GM23248 (cell line): ENCODE data around the gene ACTG1.

Source experiments
- EZH2 ChIP-seq: fragments of 200-600 bp; sonication (generic); IDR thresholded peaks from 2 replicates; pipeline ENCODE4 v1.6.1; 2018; ENCODE audit warnings: antibody characterized with exemption, mild to moderate bottlenecking; ENCODE audit not compliant: insufficient read depth, poor library complexity, severe bottlenecking
- EZH2phosphoT487 ChIP-seq: fragments of 200-600 bp; sonication (generic); IDR thresholded peaks from 2 replicates; pipeline ENCODE4 v1.6.1; 2018; ENCODE audit warnings: antibody characterized with exemption, moderate library complexity, mild to moderate bottlenecking, low read depth; ENCODE audit not compliant: insufficient read depth

- no peak for TF ChIP-seq EZH2
- no peak for TF ChIP-seq EZH2phosphoT487
Observed at GRCh38 chr17:81536299-81537290, 24.0 kb upstream of the ACTG1 start.
